ENCODE results near the gene IRAG1. TPM values are rescaled to one million over a fixed set of nuclear protein-coding genes. Genes with fewer than 3 reads are reported as not detected.
A peak's percentile ranks its signal among the peaks of the same experiment; 100 is the strongest.

The IRAG1 gene
- total RNA-seq, 1 donor from 2014 or later: 1.4 TPM

GRCh38 chr11:10670099-10670498 is 23.5 kb downstream of the IRAG1 start:
- DNase-seq (ENCODE audit: extremely low read depth, low read depth, low spot score): no peak

DNA sequence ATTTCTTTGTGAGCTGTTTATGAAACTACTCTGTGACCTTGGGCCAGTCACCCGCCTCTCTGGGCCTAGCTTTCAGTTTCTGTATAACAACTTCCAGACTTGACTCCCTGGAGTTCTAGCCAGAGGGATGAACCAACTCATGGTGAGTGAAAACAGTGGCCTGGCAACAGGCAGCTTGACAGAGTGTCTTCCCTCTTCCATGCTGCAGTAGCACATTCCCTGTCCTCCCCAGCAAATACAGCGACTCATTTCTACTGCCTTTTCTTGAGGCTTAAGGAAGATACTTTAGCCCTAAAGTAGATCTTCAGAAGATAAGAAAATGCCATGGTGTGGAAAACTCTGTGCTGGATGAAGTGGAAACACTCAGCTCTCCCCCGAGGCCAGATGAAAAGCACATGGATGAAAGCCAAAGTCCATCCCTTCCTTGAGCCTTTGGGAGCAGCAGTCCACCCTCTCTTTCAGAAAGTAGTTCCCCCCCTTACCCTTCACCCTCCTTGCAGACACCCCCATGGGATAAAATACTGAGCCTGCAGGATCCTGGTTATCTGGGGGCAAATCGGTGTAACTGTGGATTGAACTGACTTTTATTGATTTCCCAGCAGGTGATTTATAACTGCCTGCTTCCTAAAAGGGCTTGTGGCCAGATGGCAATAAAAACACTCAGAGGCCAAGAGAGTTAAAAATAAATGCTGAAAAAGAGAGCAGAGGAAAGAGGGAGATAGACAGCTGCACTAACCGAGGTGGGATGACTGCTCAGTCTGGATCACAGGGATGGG is 24.1 kb downstream of the IRAG1 start:
- no peak for DNase-seq (ENCODE audit: extremely low read depth, low read depth, low spot score)

GRCh38 chr11:10667521-10667885 is 26.1 kb downstream of the IRAG1 start:
- DNase-seq (ENCODE audit: extremely low read depth, low read depth, low spot score): no peak

GRCh38 chr11:10666556-10667520 is 26.7 kb downstream of the IRAG1 start:
- DNase-seq (ENCODE audit: extremely low read depth, low read depth, low spot score): no peak

DNA sequence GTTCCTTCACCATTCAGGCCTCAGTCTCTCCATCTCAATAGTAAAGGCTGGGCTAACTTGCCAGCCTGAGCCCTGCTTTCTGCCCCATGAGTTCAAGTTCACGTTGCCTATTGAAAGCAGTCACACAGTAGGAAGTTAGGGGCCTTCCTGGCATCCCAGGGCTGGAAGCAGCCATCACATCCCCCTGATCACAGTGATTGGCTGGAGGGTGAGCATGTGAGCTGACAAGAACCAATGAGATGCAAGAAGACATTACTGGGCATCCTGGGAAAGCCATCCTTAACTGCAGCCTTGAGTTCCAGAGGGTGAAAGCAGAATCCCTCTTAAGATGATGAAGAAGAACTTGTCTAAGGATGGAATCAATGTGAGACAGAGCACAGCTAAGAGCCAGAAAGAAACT is 29.1 kb downstream of the IRAG1 start:
- DNase-seq (ENCODE audit: extremely low read depth, low read depth, low spot score): no peak

- no peak for DNase-seq (ENCODE audit: extremely low read depth, low read depth, low spot score)
Measured at GRCh38 chr11:10663990-10664389, 29.6 kb downstream of the IRAG1 start.

- no peak for DNase-seq (ENCODE audit: extremely low read depth, low read depth, low spot score)
Measured at GRCh38 chr11:10663365-10663764, 30.2 kb downstream of the IRAG1 start.

- no peak for DNase-seq (ENCODE audit: extremely low read depth, low read depth, low spot score)
Measured at GRCh38 chr11:10660323-10660722, 33.2 kb downstream of the IRAG1 start.

- DNase-seq (ENCODE audit: extremely low read depth, low read depth, low spot score): peak; percentile 31
Measured at GRCh38 chr11:10659339-10660216, 34.0 kb downstream of the IRAG1 start.

DNA sequence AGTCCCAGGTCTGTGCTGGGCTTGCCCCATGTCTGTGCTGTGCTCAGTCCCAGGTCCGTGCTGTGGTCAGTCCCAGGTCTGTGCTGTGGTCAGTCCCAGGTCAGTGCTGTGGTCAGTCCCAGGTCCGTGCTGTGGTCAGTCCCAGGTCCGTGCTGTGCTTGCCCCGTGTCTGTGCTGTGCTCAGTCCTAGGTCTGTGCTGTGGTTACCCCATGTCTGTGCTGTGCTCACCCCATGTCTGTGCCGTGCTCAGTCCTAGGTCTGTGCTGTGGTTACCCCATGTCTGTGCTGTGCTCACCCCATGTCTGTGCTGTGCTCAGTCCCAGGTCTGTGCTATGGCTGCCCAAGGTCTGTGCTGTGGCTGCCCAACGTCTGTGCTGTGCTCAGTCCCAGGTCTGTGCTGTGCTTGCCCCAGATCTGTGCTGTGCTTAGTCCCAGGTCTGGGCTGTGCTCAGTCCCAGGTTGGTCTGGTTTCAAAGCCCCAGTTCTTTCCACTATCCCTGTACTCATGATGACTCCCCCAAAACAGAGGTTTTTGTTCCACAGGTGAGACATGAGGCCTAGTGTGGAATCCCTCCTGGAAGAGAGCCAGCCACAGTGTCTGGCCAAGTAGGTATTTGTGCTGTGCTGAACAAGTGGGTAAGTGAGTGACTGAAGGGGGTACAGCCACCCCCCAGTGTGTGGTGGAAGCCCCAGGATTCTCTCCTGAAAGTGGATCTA is 34.8 kb downstream of the IRAG1 start:
- DNase-seq (ENCODE audit: extremely low read depth, low read depth, low spot score): no peak

DNA sequence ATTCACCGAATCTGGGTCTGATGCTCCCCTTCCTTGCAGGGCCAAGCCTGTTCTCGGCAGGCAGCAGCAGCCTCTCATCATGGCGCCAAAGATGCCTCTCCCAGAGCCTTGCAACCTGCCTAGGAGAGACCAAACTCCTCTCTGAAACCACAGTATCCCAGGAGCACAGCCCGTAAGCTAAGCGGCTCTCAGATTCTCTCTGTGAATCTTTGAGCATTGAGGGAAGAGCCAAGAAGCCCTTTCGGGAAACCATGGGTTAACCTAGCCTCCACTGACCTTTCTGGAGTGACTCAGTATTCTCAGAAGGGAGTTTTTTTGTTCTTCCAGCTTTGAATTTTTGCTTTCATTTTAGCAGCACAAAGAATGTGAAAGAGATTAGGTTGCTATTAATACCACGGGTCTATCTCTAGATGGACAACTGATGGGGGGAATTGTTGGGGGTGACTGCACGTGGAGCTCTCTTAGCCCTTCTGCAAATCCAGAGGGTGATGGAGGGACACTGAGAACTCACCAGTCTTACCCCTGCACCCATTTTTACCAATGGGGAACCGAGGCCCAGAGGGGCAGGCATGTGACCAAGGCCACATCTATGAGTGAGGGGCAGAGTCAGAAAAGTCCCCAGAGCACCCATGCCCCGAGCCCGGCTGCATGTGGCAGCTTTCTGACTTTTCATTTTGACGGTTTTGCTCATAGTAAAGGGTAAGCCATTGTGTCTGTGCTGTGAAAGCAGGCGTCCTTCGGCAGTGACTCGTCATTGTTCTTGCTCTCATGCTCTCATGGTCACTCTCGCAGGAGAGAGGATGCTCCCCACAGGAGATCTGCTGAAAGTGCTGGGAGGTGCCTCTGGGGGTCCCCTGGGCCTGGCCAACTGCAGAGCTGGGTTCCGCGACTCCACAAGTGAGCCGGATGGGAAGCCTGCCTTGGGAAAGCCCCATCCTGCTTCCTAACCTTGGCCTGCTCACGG is 36.0 kb downstream of the IRAG1 start:
- DNase-seq (ENCODE audit: extremely low read depth, low read depth, low spot score): no peak

DNA sequence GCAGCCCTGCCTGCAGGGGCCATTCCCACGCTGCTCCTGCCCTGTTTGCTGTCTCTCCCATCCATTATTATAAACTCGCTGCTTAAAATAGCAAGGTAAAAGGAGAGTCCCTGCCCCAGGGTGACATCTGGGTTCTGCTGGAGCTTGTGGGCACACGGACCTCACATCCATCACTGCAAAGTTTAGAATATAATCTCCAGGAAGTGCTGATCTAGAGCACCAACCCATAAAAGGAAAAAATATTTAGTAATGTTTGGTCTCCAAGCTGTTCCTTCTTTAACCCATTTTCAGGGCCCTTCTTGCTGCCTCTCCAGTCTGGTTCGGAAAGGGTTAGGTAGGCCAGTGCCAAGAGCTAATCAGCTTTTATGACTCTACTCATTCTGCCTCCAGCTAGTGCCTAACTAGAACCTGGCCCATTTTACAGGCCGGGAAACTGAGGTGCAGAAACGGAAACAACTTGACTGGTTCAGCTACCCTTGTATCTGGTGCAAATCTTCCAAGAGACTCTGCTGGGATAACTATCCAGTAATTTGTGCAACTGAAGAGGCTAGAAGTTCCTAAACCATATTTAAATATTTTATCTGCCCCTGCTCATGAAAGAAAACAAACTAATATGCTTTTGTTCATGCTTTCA is 37.5 kb downstream of the IRAG1 start:
- DNase-seq (ENCODE audit: extremely low read depth, low read depth, low spot score): no peak

GRCh38 chr11:10655227-10655626 is 38.3 kb downstream of the IRAG1 start:
- no peak for DNase-seq (ENCODE audit: extremely low read depth, low read depth, low spot score)

GRCh38 chr11:10654811-10655150 is 38.8 kb downstream of the IRAG1 start:
- DNase-seq (ENCODE audit: extremely low read depth, low read depth, low spot score): no peak

GRCh38 chr11:10653946-10654810 is 39.4 kb downstream of the IRAG1 start:
- DNase-seq (ENCODE audit: extremely low read depth, low read depth, low spot score): peak; percentile 73

GRCh38 chr11:10653261-10653660 is 40.3 kb downstream of the IRAG1 start:
- no peak for DNase-seq (ENCODE audit: extremely low read depth, low read depth, low spot score)

DNA sequence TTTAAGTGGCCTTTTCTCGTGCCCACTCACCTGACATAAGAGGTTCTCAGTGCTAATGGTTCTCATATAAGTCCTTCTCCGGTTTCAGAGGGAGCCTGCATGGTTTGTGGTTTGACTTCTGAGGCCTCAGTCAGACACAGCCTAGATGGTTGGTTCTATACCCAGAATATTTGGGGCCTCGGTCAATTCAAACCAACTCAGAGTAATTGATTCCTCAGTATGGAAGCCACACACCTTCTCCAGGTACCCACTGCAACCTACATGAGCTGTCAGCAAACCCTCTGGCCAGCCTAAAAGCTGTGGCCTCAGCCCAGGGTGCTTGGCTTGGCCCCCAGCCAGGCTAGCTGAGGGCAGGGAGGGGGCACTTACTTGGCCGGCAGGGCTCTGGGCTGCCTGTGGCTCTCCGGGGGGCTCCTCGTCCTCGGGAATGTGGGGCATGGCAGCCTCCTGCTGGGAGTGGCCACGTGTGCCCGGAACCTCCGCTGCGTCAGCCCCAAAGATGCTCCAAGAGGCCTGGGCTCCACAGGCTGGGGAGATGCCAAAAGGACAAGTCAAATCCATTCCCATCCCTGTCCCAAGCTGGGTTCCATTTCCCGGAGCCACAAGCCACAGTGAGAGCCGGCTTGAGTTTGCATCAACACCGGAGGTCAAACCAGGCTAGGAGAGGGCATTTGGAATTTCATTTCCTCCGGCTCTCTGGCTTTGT is 41.7 kb downstream of the IRAG1 start:
- DNase-seq (ENCODE audit: extremely low read depth, low read depth, low spot score): no peak

All from glomerular endothelial cell (primary cell).